Stimulated activated CD8-positive, alpha-beta memory T cell treated with anti-CD3 and anti-CD28 coated beads, Interleukin-2, amount 100 ng/mL, for 1 hour (primary cell): Measurements from ENCODE around the gene ANKFY1.
"Not testable (repeated sequence)": the region's sequence is repeated elsewhere in the genome, so short reads cannot be mapped to it uniquely, and the experiment has no call there.

ENCODE experiments used
- DNase-seq, 2 donors: peaks; one replicate each; pipeline ENCODE4 v3.0.0-alpha.2; 2020; ENCODE audit warnings: low read depth in 2 of 2

The ANKFY1 gene

DNA sequence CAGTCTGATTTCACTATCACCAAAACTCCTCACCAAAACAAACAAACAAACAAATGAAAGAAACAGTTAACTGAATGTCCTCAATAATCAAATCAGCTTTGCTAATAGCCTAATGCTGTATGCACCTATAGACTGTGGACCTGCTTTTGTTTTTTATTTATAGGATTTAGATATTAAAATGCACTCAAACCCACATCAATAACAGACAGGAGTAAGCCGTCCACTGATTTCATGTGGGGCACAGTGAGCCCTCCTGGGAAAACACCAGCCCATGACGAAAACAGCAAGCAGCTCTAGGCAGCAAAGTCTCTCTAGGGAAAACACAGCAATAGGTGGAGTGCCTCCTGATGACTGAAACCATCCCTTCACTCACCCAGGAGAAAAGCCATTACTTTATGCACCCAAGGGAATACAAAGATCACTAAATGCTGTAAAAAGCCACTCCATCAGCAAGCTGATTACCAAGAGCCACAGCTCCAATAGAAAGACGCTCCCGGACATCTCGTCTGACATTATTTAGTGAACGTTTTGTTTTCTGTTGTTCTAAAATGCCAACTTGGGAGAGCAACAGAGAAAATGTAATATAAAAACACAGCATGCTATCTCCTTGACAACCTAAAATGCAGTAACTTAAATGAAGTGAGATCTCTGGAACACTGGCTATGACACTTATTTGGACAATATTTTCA lies 47.8 kb downstream of the ANKFY1 start:
- no peak for DNase-seq

DNA sequence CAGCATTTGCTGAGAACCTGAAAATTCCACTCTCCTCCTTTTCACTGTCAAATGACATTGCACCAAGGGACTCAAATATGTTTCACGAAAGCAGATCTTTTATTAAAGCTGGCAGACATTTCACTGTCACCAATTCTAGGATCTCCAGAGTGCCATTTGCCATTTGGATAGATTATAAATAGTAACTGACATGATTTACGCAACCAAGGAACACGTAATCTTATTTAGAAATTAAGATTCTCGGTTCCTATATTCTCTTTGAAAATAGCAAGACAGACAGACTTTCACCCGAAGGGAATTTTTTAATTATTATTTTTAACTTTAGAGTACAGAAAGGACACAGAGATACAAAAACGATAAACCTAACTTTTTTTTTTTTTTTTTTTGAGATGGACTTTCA lies 49.6 kb downstream of the ANKFY1 start:
- DNase-seq, result no peak

DNA sequence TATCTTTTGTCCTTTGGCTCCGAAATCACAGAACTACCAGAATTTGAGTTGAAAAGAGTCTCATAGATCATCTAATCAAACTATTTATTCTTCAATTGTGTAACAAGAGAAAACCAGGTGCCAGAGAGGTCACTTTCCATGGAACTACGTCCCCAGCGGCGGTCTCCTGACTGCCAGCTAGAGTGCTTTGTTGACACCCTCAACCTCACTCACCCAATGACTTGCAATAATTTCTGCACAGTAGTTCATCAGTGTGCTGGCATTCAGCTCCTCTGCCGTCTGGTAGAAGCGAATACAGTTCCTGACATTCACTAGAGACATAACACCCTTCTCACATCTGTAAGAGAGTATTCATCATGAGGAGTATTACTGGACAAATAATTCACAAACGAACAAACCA lies 54.2 kb downstream of the ANKFY1 start:
- no peak for DNase-seq

- no peak for DNase-seq
Observed at GRCh38 chr17:4208238-4208637, 55.5 kb downstream of the ANKFY1 start.

DNA sequence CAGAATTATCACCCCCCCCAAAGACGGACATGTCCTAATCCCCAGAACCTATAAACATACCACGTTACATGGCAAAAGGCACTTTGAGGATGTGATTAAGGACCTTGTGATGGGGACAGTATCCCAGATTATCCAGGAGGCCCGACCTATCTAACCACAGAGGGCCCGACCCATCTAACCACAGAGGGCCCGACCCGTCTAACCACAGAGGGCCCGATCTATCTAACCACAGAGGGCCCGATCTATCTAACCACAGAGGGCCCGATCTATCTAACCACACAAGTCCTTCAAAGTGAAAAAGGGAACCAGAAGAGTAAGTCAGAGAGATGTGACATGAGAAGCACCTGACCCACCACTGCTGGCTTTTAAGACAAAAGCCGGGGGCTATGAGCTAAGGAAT lies 56.8 kb downstream of the ANKFY1 start:
- DNase-seq, result no peak

GRCh38 chr17:4205917-4206316 lies 57.9 kb downstream of the ANKFY1 start:
- no peak for DNase-seq

GRCh38 chr17:4204710-4205173 lies 59.0 kb downstream of the ANKFY1 start:
- DNase-seq, result no peak

DNA sequence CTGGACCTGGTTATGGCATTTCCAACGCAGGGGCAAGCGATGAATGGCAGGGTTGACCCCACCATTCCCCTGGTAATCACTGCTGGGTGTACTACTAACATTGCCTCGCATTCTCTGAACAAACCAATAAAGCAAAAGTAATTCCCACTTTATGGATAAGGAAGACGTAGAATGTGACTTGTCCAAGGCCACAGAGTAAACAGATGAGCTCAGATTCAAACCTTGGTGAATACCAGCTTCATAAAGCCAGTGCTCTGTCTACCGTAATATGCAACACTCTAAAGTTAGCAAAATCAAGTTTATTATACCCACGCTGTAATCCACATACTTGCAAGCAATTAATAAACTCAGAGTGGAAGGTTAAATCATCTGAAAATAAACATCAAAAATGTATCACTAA lies 59.6 kb downstream of the ANKFY1 start:
- no peak for DNase-seq

- DNase-seq, result no peak
Observed at GRCh38 chr17:4201226-4201625, 62.6 kb downstream of the ANKFY1 start.

- DNase-seq, result no peak
Observed at GRCh38 chr17:4199818-4200402, 63.9 kb downstream of the ANKFY1 start.

GRCh38 chr17:4198995-4199394 lies 64.8 kb downstream of the ANKFY1 start:
- DNase-seq, result no peak

- no peak for DNase-seq
Observed at GRCh38 chr17:4195306-4195705, 68.5 kb downstream of the ANKFY1 start.

GRCh38 chr17:4194796-4195195 lies 69.0 kb downstream of the ANKFY1 start:
- DNase-seq, result no peak

GRCh38 chr17:4190791-4191190 lies 73.0 kb downstream of the ANKFY1 start:
- not testable (repeated sequence) for DNase-seq

- no peak for DNase-seq
Observed at GRCh38 chr17:4189280-4189679, 74.5 kb downstream of the ANKFY1 start.

DNA sequence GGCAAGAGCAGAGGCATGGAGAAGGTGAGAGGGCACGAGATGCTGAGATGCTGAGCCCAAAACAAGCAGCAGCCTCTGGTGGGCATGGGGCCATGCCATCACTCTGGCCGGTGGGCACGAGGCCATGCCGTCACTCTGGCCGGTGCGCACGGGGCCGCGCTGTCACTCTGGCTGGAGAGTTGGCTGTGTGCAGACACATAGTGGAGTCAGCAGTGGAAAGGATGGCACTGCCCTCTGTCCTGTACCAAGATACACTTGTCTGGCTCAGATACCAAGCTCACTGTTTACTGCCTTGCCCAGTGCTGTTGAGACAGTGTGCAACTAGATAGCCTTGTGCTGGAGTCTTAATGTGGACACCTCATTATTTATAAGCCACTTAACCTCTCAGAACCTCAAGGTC lies 75.7 kb downstream of the ANKFY1 start:
- no peak for DNase-seq

- DNase-seq, result no peak
Observed at GRCh38 chr17:4187076-4187475, 76.7 kb downstream of the ANKFY1 start.

- DNase-seq, result no peak
Observed at GRCh38 chr17:4186357-4186881, 77.4 kb downstream of the ANKFY1 start.

DNA sequence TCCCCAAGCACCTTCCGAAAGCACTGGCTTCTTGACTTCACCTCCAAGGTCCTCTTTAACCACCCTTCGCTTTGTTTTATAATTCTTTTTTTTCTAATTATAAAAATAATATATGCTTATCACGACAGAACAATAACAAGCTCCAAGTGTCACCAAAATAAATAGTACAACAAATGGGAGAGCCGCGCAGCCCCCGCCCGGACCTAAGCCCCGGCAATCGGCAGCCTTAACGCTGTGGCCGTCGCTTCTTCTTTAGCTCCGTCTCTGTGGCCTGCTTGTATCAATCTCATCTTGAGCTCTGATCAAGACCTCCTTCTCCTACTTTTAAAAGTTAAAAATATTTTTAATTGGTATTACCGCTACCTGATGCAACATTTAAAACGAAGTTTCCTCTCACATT lies 78.1 kb downstream of the ANKFY1 start:
- DNase-seq, result no peak

DNA sequence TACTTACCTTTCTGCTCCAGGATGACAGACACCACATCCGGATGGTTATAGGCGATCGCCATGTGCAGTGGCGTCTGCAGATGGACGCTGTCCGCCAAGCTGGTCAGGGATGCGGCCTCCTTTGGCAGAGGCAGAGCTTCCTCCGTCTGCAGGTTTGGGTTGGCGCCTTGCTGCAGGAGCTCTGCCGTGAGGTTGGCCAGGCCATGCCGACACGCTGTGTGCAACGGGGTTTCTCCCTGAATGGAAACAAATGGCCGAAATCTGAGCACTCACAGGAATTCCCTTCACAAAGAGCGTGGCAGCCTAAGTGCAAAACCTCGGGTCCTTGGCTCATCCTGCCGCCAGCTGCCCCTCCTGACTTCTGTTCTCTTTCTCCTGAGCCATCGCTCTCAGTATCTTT lies 79.0 kb downstream of the ANKFY1 start:
- no peak for DNase-seq

DNA sequence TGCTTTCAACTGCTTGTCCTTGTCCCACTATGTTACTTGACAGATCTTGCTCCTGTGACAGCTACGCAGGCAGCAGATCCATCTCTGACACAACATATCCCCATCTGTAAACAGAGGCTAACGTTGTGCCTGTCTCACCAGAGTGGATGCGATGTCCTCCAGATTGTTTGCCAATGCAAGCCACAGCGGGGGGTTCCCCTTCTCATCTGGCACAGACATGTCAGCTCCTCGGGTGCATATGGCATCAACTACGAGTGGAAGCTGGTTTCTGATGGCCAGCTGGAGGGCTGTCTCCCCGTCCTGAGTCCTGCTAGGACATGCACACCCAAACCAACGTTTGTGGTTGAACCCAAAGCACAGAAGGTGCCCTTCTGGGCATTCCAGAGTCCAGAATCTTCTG lies 81.7 kb downstream of the ANKFY1 start:
- no peak for DNase-seq

GRCh38 chr17:4180791-4181190 lies 83.0 kb downstream of the ANKFY1 start:
- DNase-seq, result no peak

DNA sequence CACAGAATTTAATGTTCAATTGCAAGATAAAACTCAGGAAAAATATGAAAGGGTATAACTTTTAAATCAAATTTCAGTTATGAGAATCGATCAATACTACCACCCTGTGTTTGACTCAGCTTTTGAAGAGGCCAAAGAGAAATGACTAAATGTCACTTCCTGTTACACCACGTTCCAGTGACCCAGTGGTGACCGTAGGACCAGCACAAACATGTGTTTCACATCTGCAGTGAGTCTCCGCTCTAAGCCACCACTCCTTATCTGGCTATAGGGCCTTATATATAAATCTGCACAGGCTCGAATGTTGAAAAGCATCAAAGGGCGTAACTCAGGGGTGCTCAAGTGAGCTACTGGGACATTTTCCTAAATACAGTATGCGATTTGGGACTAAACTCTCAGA lies 84.7 kb downstream of the ANKFY1 start:
- DNase-seq, result no peak

GRCh38 chr17:4178651-4179050 lies 85.1 kb downstream of the ANKFY1 start:
- no peak for DNase-seq
